K562 (cell line): Measurements from ENCODE around the gene NPPC. TPM values are rescaled to one million over a fixed set of nuclear protein-coding genes. Genes with fewer than 3 reads are reported as not detected.

Experiments
- ATF1 ChIP-seq, 2 experiments: fragments of 450-650 bp in 1 of 2; IDR thresholded peaks; 2 replicates each; pipeline ENCODE4 v1.6.1; 2016; ENCODE audit warnings: missing compliant biosample characterization in 1 of 2, missing genetic modification characterization in 1 of 2
- COPS2 ChIP-seq: fragments of 450-650 bp; conservative IDR thresholded peaks from 2 replicates; pipeline ENCODE4 v1.6.1; 2016; ENCODE audit warnings: mild to moderate bottlenecking, moderate library complexity
- CTBP1 ChIP-seq: fragments of 450-650 bp; IDR thresholded peaks from 2 replicates; pipeline ENCODE4 v1.6.1; 2016; ENCODE audit warnings: borderline replicate concordance
- HMGN3 ChIP-seq: IDR thresholded peaks from 2 replicates; pipeline ENCODE4 v1.6.1; 2011; ENCODE audit warnings: borderline replicate concordance, low read depth, mild to moderate bottlenecking, mixed read lengths, low read length; ENCODE audit not compliant: insufficient read length; ENCODE audit errors: extremely low read depth
- ILF3 ChIP-seq: fragments of 450-650 bp; IDR thresholded peaks from 2 replicates; pipeline ENCODE4 v1.6.1; 2018; ENCODE audit warnings: antibody characterized with exemption, mild to moderate bottlenecking, moderate library complexity, borderline replicate concordance
- KHSRP ChIP-seq: fragments of 450-650 bp; IDR thresholded peaks from 2 replicates; pipeline ENCODE4 v1.6.1; 2017
- KLF1 ChIP-seq: fragments of 450-650 bp; IDR thresholded peaks from 2 replicates; pipeline ENCODE4 v1.6.1; 2016; ENCODE audit warnings: missing genetic modification characterization, missing compliant biosample characterization
- MBD2 ChIP-seq: sonication (generic); IDR thresholded peaks from 2 replicates; pipeline ENCODE4 v1.6.1; 2016; ENCODE audit warnings: low read depth, borderline replicate concordance
- NRF1 ChIP-seq, 2 experiments: fragments of 450-650 bp; IDR thresholded peaks in 1 of 2; conservative IDR thresholded peaks in 1 of 2; 2 replicates each; pipeline ENCODE4 v1.6.1; 2014; ENCODE audit warnings: mild to moderate bottlenecking in 2 of 2
- PCBP1 ChIP-seq: fragments of 200-400 bp; formaldehyde crosslinking; IDR thresholded peaks from 2 replicates; pipeline ENCODE4 v1.6.1; 2018; ENCODE audit warnings: mild to moderate bottlenecking, low read depth, low read length; ENCODE audit not compliant: poor library complexity, severe bottlenecking
- RBFOX2 ChIP-seq: fragments of 200-400 bp; formaldehyde crosslinking; IDR thresholded peaks from 2 replicates; pipeline ENCODE4 v1.6.1; 2017; ENCODE audit warnings: low read depth, mild to moderate bottlenecking, low read length, moderate library complexity
- SOX6 ChIP-seq: fragments of 450-650 bp; IDR thresholded peaks from 2 replicates; pipeline ENCODE4 v1.6.1; 2014; ENCODE audit warnings: mild to moderate bottlenecking
- SP1 ChIP-seq: sonication (generic); formaldehyde crosslinking; IDR thresholded peaks from 2 replicates; pipeline ENCODE4 v1.8.1; 2022; ENCODE audit warnings: mild to moderate bottlenecking, missing genetic modification reagents
- TAF1 ChIP-seq: IDR thresholded peaks from 2 replicates; pipeline ENCODE4 v1.6.1; 2011; ENCODE audit warnings: mild to moderate bottlenecking, low read length, moderate library complexity; ENCODE audit not compliant: insufficient read depth, control insufficient read depth, severe bottlenecking; ENCODE audit errors: extremely low read depth
- THRAP3 ChIP-seq: fragments of 450-650 bp; IDR thresholded peaks from 2 replicates; pipeline ENCODE4 v1.6.1; 2016; ENCODE audit warnings: mild to moderate bottlenecking, inconsistent platforms, borderline replicate concordance
- ZBTB7A ChIP-seq: IDR thresholded peaks from 2 replicates; pipeline ENCODE4 v1.6.1; 2011; ENCODE audit warnings: low read depth, mild to moderate bottlenecking, low read length, moderate library complexity, borderline replicate concordance; ENCODE audit not compliant: control insufficient read depth
- ZNF586 ChIP-seq: fragments of 450-650 bp; formaldehyde crosslinking; conservative IDR thresholded peaks from 2 replicates; pipeline ENCODE4 v1.4.0; 2020; ENCODE audit warnings: mild to moderate bottlenecking, moderate library complexity
- polyA plus RNA-seq, 8 experiments: library from polyadenylated mRNA; depleted of rRNA in 4 of 8; stranded (reverse) in 5 of 8; unstranded in 3 of 8; fragments of >200 nt; fragmentation: Nextera tagmentation in 2 of 8; fragmentation: Illumina TruSeq in 1 of 8; extraction: Ambion mirVana in 2 of 8; extraction: Trizol in 1 of 8; gene quantifications; 2 replicates each; pipeline versions ENCODE4 v1.2.1 to v1.2.3, GENCODE V29; 2011 to 2014; ENCODE audit warnings: inconsistent platforms in 1 of 8, missing spikeins in 1 of 8
- total RNA-seq, 7 experiments: library from RNA; depleted of rRNA in 6 of 7; stranded (reverse); fragments of >200 nt in 6 of 7; fragmentation: Illumina TruSeq in 2 of 7; extraction: Trizol in 2 of 7; gene quantifications; 2 replicates each; pipeline versions ENCODE4 v1.2.1 to v1.2.3, GENCODE V29; 2011 to 2021; ENCODE audit warnings: low replicate concordance in 1 of 7
- TF ChIP-seq, protein P1 (sequence below): fragments of 250-450 bp; sonication (Bioruptor Pico); IDR thresholded peaks from 2 replicates; pipeline ENCODE4 v1.5.0; 2022; ENCODE audit warnings: mild to moderate bottlenecking
- TF ChIP-seq, protein P2 (sequence below): fragments of 450-650 bp; formaldehyde crosslinking; IDR thresholded peaks from 2 replicates; pipeline ENCODE4 v1.4.0; 2020; ENCODE audit warnings: mild to moderate bottlenecking, moderate library complexity
- TF ChIP-seq, protein P3 (sequence below): fragments of 200-800 bp; sonication (Bioruptor generic); IDR thresholded peaks from 2 replicates; pipeline ENCODE4 v1.6.1; 2017; ENCODE audit warnings: missing genetic modification characterization, missing compliant biosample characterization

NPPC gene
- total and polyA plus RNA-seq, 9 of the 15 experiments (the other 6 are each of a cell fraction or from before 2014, with no cell fraction given), result not detected

DNA sequence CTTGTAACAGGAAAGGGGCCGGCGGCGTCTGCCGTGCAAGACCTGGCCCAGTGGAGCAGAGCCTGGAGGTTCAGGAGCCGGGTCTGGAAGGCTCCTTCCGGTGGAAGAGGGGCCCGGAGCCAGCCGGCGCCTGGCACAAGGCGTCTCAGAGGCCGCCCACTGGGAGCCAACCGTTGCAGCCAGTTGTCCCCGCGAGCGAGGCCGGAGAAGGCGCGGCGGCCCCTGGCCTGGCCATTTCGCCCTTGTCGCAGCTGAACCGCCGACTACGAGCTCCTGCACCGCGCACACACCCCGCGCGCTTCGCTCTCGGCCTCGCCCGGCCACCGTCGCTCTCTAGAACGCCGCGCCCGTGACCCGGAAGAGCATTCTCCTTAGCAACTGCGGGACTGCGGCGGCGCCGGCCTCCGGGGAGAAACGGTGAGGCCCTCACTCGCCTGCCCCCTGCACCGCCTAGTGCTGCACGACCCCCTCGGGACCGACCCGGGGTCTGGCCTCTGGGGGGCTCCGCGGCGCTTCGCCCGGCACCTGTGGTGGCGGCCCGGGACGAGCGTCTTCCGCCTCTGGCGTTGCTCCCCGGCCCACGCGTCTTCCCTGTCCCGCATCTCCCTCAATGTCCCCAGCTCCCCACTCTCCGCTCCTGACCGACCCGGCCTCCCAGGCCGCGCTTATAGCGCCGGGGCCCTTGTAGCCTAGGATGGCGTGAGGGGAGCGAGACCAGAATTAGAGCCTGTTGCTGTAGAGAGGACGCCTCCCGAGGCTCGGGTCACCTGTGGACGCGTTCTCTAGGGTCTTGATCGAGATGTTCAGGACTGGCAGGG lies 35.4 kb upstream of the NPPC start, which contains the start of gene DIS3L2 (continued):
- TF ChIP-seq, protein P1, sequence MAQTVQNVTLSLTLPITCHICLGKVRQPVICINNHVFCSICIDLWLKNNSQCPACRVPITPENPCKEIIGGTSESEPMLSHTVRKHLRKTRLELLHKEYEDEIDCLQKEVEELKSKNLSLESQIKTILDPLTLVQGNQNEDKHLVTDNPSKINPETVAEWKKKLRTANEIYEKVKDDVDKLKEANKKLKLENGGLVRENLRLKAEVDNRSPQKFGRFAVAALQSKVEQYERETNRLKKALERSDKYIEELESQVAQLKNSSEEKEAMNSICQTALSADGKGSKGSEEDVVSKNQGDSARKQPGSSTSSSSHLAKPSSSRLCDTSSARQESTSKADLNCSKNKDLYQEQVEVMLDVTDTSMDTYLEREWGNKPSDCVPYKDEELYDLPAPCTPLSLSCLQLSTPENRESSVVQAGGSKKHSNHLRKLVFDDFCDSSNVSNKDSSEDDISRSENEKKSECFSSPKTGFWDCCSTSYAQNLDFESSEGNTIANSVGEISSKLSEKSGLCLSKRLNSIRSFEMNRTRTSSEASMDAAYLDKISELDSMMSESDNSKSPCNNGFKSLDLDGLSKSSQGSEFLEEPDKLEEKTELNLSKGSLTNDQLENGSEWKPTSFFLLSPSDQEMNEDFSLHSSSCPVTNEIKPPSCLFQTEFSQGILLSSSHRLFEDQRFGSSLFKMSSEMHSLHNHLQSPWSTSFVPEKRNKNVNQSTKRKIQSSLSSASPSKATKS (CRISPR knock-in tag), result no peak
- TF ChIP-seq SOX6, result 0 out of 2 replicates have a peak, but pooled peaks have one; percentile 27
- TF ChIP-seq ATF1 (CRISPR knock-in tag; IDR thresholded peaks at IDR 0.05), result 0 out of 2 replicates have a peak, but pooled peaks have one; percentile 26
- peak; percentile 85 for TF ChIP-seq ATF1 (tag; IDR thresholded peaks at IDR 0.05)
- TF ChIP-seq SP1 (CRISPR knock-in tag), result 0 out of 2 replicates have a peak, but pooled peaks have one; percentile 45
- peak; percentile 89 for TF ChIP-seq RBFOX2
- TF ChIP-seq CTBP1, result peak; percentile 34; the same call in 1 of the 2 replicates
- TF ChIP-seq ZBTB7A, result peak; percentile 75; the same call in 1 of the 2 replicates
- TF ChIP-seq, protein P2, sequence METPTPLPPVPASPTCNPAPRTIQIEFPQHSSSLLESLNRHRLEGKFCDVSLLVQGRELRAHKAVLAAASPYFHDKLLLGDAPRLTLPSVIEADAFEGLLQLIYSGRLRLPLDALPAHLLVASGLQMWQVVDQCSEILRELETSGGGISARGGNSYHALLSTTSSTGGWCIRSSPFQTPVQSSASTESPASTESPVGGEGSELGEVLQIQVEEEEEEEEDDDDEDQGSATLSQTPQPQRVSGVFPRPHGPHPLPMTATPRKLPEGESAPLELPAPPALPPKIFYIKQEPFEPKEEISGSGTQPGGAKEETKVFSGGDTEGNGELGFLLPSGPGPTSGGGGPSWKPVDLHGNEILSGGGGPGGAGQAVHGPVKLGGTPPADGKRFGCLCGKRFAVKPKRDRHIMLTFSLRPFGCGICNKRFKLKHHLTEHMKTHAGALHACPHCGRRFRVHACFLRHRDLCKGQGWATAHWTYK (CRISPR knock-in tag), result peak; percentile 34; the same call in 1 of the 2 replicates
- TF ChIP-seq THRAP3, result no peak
- TF ChIP-seq COPS2, result no peak
- TF ChIP-seq NRF1 (conservative IDR thresholded peaks at IDR 0.05 in 1 of 2, IDR thresholded peaks at IDR 0.05 in 1 of 2), result peak; percentile 80 to 84
- TF ChIP-seq KLF1, result 0 out of 2 replicates have a peak, but pooled peaks have one; percentile 32
- no peak for TF ChIP-seq KHSRP
- no peak for TF ChIP-seq ILF3
- TF ChIP-seq, protein P3, sequence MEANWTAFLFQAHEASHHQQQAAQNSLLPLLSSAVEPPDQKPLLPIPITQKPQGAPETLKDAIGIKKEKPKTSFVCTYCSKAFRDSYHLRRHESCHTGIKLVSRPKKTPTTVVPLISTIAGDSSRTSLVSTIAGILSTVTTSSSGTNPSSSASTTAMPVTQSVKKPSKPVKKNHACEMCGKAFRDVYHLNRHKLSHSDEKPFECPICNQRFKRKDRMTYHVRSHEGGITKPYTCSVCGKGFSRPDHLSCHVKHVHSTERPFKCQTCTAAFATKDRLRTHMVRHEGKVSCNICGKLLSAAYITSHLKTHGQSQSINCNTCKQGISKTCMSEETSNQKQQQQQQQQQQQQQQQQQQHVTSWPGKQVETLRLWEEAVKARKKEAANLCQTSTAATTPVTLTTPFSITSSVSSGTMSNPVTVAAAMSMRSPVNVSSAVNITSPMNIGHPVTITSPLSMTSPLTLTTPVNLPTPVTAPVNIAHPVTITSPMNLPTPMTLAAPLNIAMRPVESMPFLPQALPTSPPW (CRISPR knock-in tag), result 0 out of 2 replicates have a peak, but pooled peaks have one; percentile 28
- TF ChIP-seq MBD2, result 0 out of 2 replicates have a peak, but pooled peaks have one; percentile 47
- peak; percentile 50 for TF ChIP-seq PCBP1
- TF ChIP-seq HMGN3, result peak; percentile 31
- TF ChIP-seq TAF1, result peak; percentile 66
- TF ChIP-seq ZNF586, result no peak
